Activated CD8-positive, alpha-beta memory T cell treated with anti-CD3 and anti-CD28 coated beads for 48 hours (primary cell): ENCODE measurements around the gene CD83.

Source experiments
- DNase-seq, 3 experiments: peaks; one replicate each; pipeline ENCODE4 v3.0.0-alpha.2; 2020; ENCODE audit warnings: low read depth in 2 of 3, low spot score in 2 of 3

Gene CD83

DNA sequence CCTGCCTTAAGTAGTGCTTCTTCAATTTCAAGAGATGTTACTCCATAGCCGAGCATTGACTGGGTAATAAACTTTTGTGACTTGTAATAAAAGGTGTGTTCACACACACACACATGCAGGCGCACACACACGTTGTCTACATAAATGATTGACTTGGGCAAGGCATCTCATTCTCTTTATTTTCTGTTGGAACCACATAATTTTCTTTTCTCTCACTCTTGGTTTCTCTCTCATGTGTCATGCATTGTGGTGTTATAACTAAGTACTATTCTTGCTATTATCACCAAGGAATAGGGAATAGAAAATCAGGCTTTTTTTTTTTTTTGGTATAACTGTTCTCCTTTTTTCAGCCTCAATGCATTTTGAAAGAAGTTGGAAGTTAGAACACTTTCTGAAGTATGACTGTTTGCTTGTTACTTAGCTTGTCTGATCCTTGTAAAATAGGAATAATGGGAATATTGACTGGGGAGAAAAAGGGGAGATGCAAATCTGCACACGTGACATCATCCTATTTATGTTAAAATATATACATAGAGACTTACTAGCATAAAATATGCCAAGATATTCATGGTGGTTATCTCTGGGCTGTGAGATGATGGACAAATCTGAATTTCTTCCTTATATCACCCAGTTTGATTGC lies 26.1 kb upstream of the CD83 start:
- no peak for DNase-seq

DNA sequence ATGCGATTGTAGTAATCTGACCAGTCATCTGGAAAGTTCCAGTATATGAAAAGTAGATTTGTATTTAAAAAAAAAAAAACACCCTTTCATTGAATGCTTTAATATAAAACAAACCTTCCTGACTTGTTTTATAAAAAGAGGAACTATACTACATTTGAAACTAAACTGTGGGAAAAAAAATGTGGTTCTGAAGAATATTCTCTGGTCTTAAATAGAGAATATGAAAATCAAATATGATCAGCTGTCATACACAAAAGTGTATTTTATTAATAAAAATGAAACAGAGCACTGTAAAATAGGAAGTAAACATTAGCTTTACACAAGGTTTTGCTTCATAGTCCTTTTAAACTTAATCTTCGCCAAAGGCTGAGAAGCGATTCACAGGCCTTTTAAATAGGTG lies 25.3 kb upstream of the CD83 start:
- no peak for DNase-seq

DNA sequence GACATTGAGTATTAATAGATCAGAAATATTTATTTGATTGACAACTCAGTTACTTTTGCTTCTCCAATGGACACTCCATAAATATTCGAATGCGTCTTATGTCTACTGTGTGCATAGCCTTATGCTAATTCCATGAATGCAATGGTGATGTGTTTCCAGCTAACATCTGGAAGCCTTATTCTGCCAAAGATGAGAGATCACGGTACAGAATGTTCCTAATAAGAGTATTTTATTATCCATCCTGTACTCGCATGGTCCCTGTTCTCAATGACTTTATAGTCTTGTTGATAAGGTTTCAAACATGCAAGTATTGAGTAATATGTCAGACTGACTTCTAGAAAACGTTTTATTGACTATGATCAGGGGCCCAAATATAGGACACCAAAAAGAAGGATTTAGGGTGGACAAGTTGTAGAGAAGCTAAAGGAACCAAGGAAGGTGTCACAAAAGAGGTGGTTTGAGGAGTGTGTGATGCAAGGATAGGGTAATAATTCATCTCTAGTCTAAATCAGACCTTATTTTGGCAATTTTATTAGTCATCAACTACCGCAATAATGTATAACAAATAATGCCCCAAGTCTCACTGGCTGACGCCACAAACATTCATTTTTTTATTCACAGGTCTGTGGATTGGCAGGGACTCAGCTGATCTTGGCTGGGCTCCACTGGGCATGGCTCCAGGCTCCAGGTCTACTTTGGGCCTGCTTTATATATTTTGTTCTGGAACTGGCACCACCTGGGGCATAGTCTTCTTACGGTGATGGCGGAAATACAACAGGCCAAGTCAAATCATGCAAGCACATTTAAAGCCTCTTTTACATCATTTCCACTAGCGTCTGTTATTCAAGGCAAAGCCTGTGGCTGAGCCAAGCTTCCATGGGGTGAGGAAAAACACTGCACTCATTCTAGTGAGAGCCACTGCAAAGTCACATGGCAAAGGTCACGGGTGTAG lies 24.5 kb upstream of the CD83 start:
- no peak for DNase-seq

DNA sequence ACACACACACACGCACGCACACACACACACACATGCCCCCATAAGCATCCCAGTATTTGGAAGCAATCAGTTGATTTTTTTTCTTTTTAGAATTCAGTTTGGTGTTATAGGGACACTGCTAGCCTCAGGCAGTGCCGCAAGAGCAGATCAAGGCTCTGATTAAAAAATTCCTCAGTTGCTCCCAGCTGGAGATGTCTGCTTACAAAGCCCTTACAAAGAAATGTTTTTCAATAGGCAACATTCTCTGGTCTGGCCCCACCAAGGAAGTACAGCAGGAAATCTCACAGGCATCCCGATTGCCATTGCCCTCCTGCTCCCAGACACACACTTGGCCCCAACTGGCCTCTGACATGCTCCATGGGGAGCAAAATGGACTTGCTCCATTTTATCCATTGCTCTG lies 22.9 kb upstream of the CD83 start:
- no peak for DNase-seq

DNA sequence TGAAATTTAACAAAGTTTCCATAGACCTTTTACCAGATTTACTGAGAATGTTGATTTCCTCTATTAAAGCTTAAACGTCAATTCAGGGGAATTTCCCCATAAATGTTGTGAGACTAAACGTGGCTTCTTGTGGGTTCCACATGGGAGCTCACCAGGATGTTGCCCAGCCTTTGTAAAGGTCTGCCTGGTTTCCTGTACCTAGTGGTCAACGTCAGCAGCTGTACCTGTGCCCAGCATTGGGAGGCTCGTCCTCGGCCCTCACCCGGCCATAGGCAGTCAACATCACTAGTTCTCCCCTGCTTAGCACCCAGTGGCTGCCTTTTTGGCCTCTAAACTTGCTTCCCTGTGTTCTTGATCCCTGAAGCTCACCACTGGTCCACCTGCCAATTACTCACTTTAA lies 22.1 kb upstream of the CD83 start:
- no peak for DNase-seq

DNA sequence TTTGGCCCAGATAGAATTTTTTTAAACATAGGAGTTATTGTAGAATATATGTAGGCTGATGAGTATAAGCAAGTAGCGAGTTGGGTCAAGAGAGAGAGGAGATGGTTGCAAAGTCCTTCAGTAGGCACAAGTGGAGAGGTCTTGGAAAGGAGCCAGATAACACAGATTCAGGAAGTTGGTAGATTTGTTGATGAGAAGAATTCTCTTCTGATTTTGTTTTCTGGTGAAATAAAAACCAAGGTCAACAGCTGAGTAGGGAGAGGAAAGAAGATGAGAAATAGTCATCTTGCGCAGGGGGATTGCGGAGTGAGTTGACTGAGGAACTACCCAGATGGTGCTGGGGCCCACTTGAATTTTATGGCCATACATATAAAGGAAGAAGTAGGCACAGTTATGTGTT lies 17.4 kb upstream of the CD83 start:
- DNase-seq: no peak

DNA sequence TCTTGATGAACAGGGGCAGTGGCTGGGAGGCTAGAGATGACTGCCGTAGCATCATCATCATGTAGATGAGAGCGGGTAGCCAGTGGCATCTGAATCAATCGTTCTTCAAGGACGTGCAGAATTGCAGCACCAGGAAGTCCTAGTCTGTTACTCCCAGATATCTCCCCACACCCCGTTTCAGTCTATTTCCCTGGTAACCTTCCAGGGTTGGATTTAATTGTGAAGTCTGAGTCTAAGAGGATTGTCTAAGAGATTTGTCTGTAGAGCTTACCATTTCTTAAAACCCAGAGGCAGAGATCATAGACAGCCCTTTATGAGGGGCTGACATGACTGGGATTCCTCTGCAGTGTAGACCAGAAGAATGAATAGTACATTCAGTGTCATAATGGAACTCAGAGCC lies 16.6 kb upstream of the CD83 start:
- DNase-seq: no peak

DNA sequence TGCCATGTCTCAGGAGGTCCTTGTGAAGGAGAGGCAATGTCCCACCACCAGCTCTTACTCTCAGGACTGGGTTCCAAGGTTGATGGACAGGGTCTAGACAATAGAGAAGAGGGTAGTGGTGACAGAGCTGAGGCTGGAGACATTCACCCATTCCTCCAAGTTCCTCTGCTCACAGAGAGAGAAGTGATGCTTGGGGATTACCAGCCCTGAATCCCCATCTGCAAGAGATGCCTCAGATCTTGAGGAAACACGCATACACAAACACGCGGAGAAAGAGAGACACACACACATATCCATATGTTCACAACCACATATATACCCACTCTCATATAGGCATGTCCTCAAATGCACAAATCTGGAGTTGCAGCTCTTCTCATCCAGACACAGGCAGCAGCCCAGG lies 15.2 kb upstream of the CD83 start:
- DNase-seq: no peak

DNA sequence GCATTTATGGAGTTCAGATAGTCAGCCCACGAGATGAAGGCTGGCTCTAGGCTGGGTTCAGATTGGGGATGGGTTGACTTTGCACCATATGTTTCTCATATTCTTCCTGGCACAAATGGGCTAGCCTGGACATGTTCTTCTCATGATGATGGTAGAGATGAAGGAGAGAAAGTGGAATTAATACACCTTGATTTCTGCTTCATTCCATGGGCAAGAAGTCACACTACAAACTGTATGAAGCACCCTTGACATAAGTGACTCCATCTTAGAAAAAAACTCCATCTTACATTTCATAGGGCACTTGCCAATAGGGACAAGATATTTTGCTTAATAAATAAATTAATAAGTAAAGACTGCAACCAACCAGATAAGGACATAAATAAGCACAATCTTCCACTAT lies 12.0 kb upstream of the CD83 start:
- no peak for DNase-seq

DNA sequence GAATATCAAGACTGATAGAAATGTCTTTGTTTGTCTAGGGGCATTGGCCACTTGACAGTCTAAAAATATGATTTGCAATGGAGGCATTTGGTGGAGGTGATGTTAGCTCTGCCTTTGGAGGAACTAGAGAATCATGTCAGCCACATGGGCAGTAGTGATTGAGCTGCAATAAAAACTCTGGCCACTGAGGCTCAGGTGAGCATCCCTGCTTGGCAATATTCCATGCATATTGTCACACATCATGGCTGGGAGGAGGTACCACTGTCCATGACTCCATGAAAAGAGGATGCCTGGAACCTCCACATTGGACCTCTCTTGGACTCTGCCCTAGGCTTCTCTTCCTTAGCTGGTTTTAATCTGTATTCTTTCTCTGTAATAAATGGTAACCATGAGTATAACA lies 10.6 kb upstream of the CD83 start:
- DNase-seq: no peak

DNA sequence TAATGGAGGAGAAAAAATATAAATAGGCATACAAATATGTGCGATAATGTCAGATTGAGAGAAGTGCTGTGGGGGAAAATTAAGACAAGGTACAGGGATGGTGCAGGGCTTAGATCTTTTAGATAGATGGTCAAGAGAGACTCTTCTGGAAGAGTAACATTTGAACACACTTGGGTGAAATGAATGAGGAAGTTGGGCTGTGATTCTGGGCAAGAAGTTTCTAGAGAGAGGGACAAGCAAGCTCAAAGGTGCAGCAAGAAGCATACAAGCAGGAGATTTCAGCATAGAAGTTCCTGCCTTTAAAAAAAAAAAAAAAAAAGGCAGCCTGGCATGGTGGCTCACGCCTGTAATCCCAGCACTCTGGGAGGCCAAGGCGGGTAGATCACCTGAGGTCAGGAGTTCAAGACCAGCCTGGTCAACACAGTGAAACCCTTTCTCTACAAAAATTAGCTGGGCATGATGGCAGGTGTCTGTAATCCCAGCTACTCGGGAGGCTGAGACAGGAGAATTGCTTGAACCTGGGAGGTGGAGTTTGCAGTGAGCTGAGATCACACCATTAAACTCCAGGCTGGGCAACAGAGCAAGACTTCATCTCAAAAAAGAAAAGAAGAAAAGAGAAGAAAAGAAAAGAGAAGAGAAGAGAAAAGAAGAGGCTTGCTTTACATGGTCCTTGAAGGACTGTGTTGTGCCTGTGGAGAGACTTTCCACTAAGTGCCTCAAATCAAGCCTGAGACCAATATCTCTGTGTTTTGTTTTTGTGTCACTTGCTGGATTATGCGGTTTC lies 9.7 kb upstream of the CD83 start:
- DNase-seq: no peak

DNA sequence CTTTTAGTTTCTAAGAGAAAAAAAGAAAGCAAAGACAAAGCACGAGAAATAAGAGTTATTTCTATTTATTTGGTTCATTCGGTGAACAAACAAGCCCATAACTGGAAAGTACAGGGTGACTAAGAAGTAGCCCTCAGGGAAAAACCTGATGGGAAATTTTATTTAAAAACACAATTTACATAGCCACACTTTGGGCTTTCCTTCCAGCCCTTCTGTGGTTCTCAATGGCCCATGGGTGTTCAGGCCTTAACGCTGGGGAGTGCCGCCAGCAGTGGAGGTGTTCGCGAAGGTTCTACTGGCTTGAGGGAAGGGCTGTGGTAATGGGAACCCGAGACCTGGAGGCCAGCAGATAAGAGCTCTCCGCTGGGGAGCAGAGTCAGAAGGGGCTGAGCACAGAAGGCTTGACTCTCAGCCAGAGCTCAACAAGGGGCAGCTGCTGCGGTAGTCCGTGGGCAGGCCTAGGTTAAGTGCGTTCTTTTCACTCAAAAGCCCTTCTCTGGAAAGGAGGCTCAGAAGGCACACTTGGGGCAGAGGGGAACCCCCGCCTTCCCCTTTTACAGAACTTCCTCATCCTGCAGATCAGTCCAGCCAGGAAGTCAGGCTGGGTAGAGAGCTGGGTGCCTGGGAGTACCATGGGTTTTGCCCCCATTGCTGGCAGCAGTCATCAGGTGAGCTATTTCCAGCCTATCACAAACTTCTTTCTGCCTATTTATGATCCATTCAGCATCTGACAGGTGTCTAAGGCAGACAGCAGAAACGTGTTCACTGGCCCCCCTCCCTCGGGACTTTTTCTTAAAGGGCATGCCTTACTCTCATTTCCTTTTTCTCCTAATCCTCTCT lies 8.8 kb upstream of the CD83 start:
- no peak for DNase-seq

DNA sequence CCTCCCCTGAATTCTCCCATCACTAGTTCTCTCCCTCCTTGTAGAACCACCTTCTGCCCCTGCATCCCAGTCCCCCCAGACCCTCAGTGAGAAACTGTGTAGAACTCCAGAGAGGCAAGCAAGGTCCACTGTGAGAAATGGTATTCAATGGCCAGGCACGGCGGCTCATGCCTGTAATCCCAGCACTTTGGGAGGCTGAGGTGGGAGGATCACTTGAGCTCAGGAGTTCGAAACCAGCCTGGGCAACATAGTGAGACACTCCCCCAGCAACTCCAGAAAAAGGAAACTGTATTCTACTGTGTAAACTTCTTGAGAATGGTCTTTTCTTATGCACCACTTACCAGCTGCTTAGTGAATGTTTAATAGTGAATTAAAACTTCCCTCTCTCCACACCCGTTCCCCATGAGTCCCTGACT lies 8.2 kb upstream of the CD83 start:
- DNase-seq: no peak

DNA sequence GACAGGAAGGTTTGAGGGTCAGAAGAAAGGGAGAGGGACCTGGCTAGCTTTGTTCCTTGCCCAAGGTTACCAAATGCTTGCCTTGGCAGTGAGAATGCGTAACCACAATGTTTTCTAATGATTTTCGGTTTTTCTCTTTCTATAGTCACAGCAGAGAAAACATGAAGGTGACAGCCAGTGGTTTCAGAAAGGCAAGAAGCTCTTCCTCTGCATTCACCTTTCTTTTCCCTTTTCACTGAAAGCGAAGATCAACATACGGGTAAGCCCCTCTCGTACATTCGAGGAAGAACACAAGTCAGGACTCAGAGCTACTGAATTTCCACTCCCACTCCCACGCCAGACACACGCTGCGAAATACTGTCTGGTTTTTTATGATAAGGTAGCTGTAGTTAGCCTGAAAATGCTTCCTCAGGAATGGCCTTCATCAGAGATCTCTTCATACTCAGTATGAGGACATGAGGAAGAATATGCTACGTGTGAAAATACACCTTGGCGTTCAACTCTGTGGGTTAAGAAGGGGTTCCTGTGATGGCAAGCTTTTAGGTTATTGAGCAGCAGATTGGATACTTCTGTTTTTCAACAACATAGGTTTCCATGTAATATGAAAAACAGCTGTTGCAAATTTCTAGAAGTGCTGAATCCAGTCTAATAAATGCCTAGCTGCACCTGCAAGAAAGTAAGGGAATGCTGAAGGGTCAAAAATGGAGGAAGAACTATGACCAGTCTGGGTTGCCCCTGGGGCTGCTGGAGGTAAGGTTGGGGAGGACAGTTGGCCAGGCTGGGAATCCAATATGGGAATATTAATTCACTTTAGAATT lies 7.4 kb upstream of the CD83 start:
- no peak for DNase-seq

DNA sequence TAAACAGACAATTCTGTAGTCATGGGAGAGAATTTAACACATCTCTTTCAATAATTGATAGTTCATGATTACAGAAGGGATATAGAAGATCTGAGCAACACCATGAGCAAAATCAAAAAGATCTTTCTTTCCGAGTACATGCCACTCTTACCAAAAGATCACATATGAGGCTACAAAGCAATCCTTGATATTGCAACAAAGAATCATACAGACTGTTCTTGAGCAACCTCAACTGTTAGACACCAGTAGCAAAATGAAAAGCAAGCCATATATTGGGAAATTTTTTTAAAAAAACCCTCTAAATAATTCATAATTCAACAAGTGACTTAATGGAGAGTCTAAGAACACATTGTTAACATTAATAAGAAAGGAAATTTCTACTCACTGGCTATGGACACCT lies 3.6 kb upstream of the CD83 start:
- DNase-seq: no peak

DNA sequence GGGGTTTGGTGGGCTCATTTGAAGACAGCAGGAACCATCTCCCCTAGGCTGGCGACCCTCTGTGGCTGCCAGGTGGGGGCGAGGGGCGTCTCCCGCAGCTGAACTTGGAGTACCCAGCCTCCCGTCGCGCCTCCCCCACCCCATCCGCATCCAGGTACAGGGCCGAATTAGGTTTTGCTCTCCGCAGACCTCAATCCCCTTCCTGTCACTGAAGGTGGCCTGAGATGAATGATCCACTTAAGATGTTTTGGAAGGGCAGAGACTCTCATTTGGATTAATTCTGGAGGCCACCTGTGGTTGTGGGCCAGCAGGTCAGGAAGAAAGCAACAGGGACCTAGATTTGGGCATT lies 493 bp downstream of the CD83 start:
- no peak for DNase-seq

DNA sequence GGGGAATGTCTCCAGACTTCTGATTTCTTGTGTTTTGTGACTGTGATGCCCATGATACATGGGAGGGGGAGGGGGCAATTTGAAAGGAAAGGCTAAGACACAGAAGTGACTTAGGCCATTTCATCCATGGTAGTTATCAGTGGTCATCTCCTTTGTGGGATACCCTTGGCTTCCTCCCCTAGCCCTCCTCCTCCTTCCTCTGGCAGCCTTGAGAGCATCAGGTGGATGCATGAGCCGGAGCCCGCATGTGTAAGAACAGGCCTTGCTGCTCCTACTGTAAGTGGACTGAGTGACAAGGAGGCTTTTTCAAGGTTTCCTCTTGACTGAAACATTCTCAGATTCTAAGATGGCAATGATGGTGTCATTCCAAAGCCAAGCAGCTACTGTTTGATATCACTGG lies 874 bp downstream of the CD83 start:
- no peak for DNase-seq

DNA sequence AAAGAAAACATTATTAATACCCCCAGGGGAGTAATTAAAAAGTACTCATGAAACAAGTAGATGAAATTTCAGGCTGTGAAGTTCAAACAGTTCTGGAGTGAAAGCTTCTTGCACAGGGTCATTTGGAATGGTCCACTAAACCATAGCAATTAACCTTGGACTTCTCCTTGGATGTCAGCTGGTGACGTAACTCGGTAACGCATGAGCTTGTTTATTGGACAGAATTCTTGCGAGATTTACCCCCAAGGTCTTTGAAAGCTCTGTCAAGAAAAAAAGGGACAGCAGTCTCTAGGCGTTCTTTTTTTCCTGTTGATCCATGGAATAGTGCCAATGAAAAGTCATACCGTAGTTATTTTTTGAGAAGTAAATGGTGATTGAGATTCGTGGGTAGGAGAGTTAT lies 2.2 kb downstream of the CD83 start:
- DNase-seq: no peak

DNA sequence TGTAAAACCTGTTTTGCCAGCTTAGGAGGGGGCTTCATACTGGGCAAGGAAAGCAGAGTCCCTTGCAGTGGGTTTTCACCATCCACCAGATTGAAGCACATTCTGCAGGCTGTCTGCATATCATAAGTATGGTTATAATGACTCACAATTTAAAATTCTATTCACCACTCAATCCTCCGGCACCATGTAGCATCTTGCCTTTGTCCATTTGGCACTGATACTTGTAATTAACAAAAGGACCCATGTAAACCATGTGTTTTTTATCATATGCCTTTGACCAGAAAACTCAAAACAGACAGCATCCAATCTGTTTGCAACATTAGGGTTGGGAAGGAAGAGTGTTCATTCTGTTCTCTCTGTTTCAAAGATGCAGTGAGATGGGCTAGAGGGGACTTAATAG lies 3.0 kb downstream of the CD83 start:
- no peak for DNase-seq

DNA sequence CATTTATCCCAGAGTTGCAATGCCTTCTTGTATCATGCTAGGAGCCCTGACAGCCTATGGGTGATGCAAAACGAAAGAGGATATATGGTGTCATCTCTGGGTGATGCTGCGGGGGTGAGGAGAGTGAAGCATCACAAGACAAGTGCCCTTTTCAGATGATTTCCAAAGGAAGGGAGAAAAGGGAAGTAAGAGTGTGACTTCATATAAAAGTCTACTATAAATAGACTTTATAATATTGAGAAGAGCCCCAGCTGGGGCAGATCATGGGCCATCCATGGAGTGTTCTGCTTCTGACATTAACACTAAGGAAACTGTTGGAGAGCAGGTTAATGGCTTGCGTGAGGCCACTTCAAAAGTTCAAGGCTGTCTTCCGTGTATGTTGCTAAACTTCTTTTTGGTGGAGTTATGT lies 4.4 kb downstream of the CD83 start:
- DNase-seq: no peak
